Stimulated activated naive CD4-positive, alpha-beta T cell treated with Interleukin-2 at 50 U/mL for 16 hours (primary cell): ENCODE results near the gene SCARB1.

Experiments
- DNase-seq: peaks from one replicate; lab custom pipeline; 2025; lab: John Stamatoyannopoulos, UW

Gene SCARB1

GRCh38 chr12:124862768-124863415 lies 772 bp downstream of the SCARB1 start:
- DNase-seq = no peak

GRCh38 chr12:124861898-124862676 lies 1.6 kb downstream of the SCARB1 start:
- no peak for DNase-seq

GRCh38 chr12:124861492-124861891 lies 2.2 kb downstream of the SCARB1 start:
- no peak for DNase-seq

- DNase-seq = no peak
These were observed 5.7 kb downstream of the SCARB1 start for GRCh38 chr12:124857921-124858461.

- DNase-seq = no peak
These were observed 6.9 kb downstream of the SCARB1 start for GRCh38 chr12:124856842-124857178.

GRCh38 chr12:124856132-124856841 lies 7.4 kb downstream of the SCARB1 start:
- no peak for DNase-seq

- no peak for DNase-seq
These were observed 8.2 kb downstream of the SCARB1 start for GRCh38 chr12:124855275-124855957.

- no peak for DNase-seq
These were observed 9.0 kb downstream of the SCARB1 start for GRCh38 chr12:124854637-124855184.

- no peak for DNase-seq
These were observed 9.7 kb downstream of the SCARB1 start for GRCh38 chr12:124853781-124854636.

GRCh38 chr12:124852911-124853427 lies 10.7 kb downstream of the SCARB1 start:
- no peak for DNase-seq

GRCh38 chr12:124852329-124852831 lies 11.3 kb downstream of the SCARB1 start:
- no peak for DNase-seq

- no peak for DNase-seq
These were observed 12.3 kb downstream of the SCARB1 start for GRCh38 chr12:124851342-124851741.

- no peak for DNase-seq
These were observed 14.3 kb downstream of the SCARB1 start for GRCh38 chr12:124849382-124849781.

- no peak for DNase-seq
These were observed 14.9 kb downstream of the SCARB1 start for GRCh38 chr12:124848621-124849380.

- DNase-seq = no peak
These were observed 16.3 kb downstream of the SCARB1 start for GRCh38 chr12:124847113-124848074.

GRCh38 chr12:124844411-124845397 lies 19.0 kb downstream of the SCARB1 start:
- no peak for DNase-seq

- no peak for DNase-seq
These were observed 20.7 kb downstream of the SCARB1 start for GRCh38 chr12:124842800-124843510.
